Thoracic aorta (tissue), 2 donors: ENCODE measurements around the gene DYSF. TPM values are rescaled to one million over a fixed set of nuclear protein-coding genes. Genes with fewer than 3 reads are reported as not detected.

Experiments used
- ATAC-seq: fragments of 150-250 bp; one replicate; pipeline ENCODE4 v1.8.0; 2017; ENCODE audit warnings: low read depth; ENCODE audit not compliant: insufficient number of reproducible peaks, low FRiP score
- DNase-seq: peaks from one replicate; pipeline ENCODE4 v3.0.0-alpha.2; 2020; ENCODE audit warnings: low spot score
- H3K27ac ChIP-seq, 2 donors: fragments of 200-600 bp; sonication (generic); 1 replicate in 1 of 2; 2 replicates in 1 of 2; pipeline ENCODE4 v1.5.1; 2016; ENCODE audit warnings: mild to moderate bottlenecking in 2 of 2, moderate library complexity in 2 of 2
- H3K27me3 ChIP-seq: fragments of 200-600 bp; sonication (generic); replicated peaks from 2 replicates; pipeline ENCODE4 v1.6.0; 2016; ENCODE audit warnings: mild to moderate bottlenecking; ENCODE audit not compliant: insufficient read depth
- H3K36me3 ChIP-seq: fragments of 200-600 bp; sonication (generic); one replicate; pipeline ENCODE4 v1.5.1; 2016
- H3K4me1 ChIP-seq, 2 donors: fragments of 200-600 bp; sonication (generic); 1 replicate in 1 of 2; 2 replicates in 1 of 2; pipeline versions ENCODE4 v1.5.1 to v1.6.0; 2016; ENCODE audit warnings: low read depth in 2 of 2, mild to moderate bottlenecking in 1 of 2; ENCODE audit not compliant: control insufficient read depth in 1 of 2
- H3K4me3 ChIP-seq: fragments of 200-600 bp; sonication (generic); 2 replicates; pipeline ENCODE4 v1.5.1; 2016; ENCODE audit warnings: mild to moderate bottlenecking
- H3K9me3 ChIP-seq: fragments of 200-600 bp; sonication (generic); 2 replicates; pipeline ENCODE4 v1.5.1; 2016
- total RNA-seq, 2 donors: library from RNA; depleted of rRNA; stranded (reverse); fragments of >200 nt; gene quantifications; one replicate each; pipeline versions ENCODE4 v1.1.0 to v1.2.3, GENCODE V29; 2016
- TF ChIP-seq, protein P1 (sequence below): fragments of 200-600 bp; sonication (generic); IDR thresholded peaks from one replicate; pipeline ENCODE4 v1.5.1; 2019; ENCODE audit warnings: antibody characterized with exemption

Gene DYSF
- total RNA-seq, 2 donors from 2014 or later = 13.0 to 15.2 TPM

DNA sequence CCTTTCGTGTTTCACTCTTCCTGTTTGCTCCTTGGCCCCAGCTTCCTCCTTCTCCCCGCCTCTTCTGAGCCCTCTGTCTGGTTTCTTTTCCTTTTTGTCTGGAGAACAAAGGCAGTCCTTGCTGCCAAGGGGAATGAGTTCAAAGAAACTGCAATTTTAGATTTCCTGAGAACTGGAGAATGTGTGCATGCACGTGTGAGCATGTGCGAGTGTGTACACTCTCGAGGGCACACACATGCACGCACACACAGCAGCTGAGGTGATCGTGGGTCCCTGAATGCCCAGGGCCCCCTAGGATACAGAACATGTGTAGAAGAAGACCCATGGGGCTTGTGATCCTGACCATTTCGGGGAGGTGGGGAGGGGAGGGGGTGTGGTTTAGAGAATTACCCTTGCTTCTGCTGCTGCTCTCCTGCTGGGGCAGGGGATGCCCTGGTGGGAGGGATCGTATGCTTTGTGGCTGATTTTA, 151.8 kb downstream of the DYSF start:
- TF ChIP-seq, protein P1, sequence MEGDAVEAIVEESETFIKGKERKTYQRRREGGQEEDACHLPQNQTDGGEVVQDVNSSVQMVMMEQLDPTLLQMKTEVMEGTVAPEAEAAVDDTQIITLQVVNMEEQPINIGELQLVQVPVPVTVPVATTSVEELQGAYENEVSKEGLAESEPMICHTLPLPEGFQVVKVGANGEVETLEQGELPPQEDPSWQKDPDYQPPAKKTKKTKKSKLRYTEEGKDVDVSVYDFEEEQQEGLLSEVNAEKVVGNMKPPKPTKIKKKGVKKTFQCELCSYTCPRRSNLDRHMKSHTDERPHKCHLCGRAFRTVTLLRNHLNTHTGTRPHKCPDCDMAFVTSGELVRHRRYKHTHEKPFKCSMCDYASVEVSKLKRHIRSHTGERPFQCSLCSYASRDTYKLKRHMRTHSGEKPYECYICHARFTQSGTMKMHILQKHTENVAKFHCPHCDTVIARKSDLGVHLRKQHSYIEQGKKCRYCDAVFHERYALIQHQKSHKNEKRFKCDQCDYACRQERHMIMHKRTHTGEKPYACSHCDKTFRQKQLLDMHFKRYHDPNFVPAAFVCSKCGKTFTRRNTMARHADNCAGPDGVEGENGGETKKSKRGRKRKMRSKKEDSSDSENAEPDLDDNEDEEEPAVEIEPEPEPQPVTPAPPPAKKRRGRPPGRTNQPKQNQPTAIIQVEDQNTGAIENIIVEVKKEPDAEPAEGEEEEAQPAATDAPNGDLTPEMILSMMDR = no peak
- Histone ChIP-seq H3K4me3 (no peak overlapping the region), H3K9me3 (no peaks in the 10 kb centered on the region), H3K27me3 (no peaks in the 10 kb centered on the region), H3K27ac (no peak overlapping the region), H3K36me3 (no peaks in the 10 kb centered on the region), H3K4me1 (no peaks in the 10 kb centered on the region)
- DNase-seq (no peak), ATAC-seq (no peak)

DNA sequence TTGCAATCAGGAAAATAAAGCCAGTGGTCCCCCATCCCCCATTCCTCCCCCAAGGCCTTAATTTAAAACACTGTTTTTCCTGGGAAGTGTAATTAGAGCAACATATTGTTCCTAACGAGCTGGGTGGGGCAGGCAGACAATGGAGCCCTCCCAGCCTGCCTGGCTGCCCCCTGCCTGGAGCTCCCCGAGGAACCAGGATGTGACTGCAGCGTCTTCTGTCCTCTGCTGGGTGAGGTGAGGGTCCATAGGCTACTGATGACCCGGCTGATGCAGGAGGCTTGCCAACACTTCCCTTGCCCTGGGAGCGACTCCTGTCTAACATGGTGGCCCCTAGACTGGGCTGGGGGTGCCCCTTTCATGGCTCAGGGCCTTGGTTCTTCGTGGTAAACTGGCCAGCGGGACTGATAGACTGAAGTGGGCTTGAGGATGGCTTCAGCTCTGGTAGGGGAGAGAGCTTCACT, 152.4 kb downstream of the DYSF start:
- TF ChIP-seq, protein P1 = no peak
- Histone ChIP-seq H3K9me3 (no peaks in the 10 kb centered on the region), H3K4me1 (no peaks in the 10 kb centered on the region), H3K36me3 (no peaks in the 10 kb centered on the region), H3K27me3 (no peaks in the 10 kb centered on the region), H3K4me3 (no peak overlapping the region), H3K27ac (no peak overlapping the region)
- ATAC-seq = no peak
- DNase-seq = no peak

DNA sequence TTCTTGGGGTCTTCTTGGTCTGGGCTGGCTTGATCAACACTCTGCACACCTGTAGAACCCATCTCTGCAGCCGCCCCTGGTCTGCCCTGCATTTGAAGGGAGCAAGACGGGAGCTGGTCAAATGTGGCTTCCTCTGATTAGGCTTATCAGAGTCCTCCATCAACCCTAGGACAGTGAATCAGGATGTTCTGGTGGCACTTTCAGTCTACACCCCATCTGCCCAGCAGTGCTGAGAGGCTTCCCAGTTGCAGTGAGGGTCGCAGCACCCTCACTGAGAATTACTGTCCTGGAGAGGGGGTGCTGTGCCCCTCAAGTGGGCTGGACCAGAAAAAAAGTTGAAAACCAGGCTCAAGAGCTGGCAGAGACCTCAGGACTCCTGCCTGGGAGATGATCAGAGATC, 152.9 kb downstream of the DYSF start:
- Histone ChIP-seq H3K4me3 (no peak overlapping the region), H3K27me3 (no peaks in the 10 kb centered on the region), H3K4me1 (no peaks in the 10 kb centered on the region), H3K9me3 (no peaks in the 10 kb centered on the region), H3K36me3 (no peaks in the 10 kb centered on the region), H3K27ac (no peak overlapping the region)
- TF ChIP-seq, protein P1 = no peak
- no peak for ATAC-seq
- no peak for DNase-seq

DNA sequence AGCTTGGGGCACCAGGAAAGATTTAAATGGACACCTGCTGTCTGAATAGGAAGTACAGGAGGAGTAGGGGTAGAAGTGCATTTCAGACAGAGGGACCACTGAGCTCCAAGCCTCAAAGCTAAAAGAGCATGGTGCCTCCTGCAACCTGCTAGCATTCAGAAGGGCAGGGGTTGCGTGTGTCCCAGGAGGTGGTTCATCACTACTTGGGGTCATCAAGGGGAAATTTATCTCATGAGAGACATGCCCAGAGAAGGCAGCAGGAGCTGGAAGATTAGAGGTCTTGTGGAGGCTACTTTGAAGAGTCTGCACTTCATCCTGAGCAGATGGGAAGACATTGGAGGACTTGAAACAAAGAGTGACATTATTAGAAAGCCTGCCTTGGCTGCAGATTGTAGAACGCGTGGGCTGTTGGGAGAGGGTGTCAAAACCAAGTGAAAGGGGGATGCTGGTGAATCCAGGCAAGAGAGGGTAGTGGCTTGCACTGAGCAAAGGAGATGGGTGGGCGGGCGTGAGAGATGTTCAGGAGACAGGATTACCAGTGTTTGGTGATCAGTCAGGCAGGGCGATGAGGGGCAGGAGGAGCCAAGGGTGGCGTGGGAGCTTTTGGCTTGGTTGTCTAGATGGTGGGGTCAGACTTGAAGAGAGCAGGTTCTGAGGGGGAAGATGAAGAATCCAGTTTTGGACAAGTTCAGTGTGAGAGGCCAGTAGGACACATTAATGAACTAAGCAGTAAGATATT, 154.0 kb downstream of the DYSF start:
- H3K27me3 ChIP-seq = no peaks in the 10 kb centered on the region
- ATAC-seq (no peak), DNase-seq (no peak)
- no peak overlapping the region for H3K4me3 ChIP-seq
- H3K27ac ChIP-seq = no peak overlapping the region
- H3K4me1 ChIP-seq = no peaks in the 10 kb centered on the region
- TF ChIP-seq, protein P1 = no peak
- no peaks in the 10 kb centered on the region for H3K36me3 ChIP-seq
- H3K9me3 ChIP-seq = no peaks in the 10 kb centered on the region

DNA sequence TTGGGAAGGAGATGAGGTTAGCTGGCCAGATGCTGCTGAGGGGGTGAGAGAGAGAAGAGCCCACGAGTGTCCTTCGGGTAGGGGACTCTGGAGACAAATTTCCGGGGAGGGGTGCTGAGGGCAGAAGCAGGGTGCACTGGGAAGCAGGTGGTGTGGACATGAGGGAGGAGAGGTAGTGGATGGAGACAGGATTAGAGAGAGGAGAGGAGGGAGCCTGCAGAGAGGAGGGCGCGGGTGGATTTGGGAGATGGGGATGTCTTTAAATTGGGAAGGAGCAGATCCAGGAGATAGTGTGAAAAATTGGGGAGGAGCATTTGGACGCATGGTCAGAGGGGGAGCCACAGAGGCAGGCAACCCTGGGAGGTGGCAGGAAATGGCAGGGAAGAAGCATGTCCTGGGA, 154.7 kb downstream of the DYSF start:
- DNase-seq (no peak), ATAC-seq (no peak)

More for the DNA sequence above, 154.7 kb downstream of the DYSF start:
- Histone ChIP-seq H3K27ac (no peak overlapping the region), H3K36me3 (no peaks in the 10 kb centered on the region), H3K4me3 (no peak overlapping the region), H3K9me3 (no peaks in the 10 kb centered on the region), H3K27me3 (no peaks in the 10 kb centered on the region), H3K4me1 (no peaks in the 10 kb centered on the region)
- TF ChIP-seq, protein P1 = no peak
